ENCODE data around the gene FLNB.

GRCh38 chr3:58209933-58210332 lies 201.7 kb downstream of the FLNB start:
- TF ChIP-seq, protein P1, sequence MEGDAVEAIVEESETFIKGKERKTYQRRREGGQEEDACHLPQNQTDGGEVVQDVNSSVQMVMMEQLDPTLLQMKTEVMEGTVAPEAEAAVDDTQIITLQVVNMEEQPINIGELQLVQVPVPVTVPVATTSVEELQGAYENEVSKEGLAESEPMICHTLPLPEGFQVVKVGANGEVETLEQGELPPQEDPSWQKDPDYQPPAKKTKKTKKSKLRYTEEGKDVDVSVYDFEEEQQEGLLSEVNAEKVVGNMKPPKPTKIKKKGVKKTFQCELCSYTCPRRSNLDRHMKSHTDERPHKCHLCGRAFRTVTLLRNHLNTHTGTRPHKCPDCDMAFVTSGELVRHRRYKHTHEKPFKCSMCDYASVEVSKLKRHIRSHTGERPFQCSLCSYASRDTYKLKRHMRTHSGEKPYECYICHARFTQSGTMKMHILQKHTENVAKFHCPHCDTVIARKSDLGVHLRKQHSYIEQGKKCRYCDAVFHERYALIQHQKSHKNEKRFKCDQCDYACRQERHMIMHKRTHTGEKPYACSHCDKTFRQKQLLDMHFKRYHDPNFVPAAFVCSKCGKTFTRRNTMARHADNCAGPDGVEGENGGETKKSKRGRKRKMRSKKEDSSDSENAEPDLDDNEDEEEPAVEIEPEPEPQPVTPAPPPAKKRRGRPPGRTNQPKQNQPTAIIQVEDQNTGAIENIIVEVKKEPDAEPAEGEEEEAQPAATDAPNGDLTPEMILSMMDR (conservative IDR thresholded peaks at IDR 0.05; ENCODE audit: low read depth, low read length): no peak
- no peak for TF ChIP-seq EZH2 (IDR thresholded peaks at IDR 0.05; ENCODE audit: borderline replicate concordance, low read depth, low read length, poor library complexity, severe bottlenecking)

Measured in A673 (cell line).